NCI-H1436 (cell line): Measurements from ENCODE around the gene HAO2.
"Not testable (repeated sequence)": the region's sequence is repeated elsewhere in the genome, so short reads cannot be mapped to it uniquely, and the experiment has no call there.

Experiments used
- DNase-seq: peaks from one replicate; lab custom pipeline; 2025; lab: John Stamatoyannopoulos, UW

The HAO2 gene

DNA sequence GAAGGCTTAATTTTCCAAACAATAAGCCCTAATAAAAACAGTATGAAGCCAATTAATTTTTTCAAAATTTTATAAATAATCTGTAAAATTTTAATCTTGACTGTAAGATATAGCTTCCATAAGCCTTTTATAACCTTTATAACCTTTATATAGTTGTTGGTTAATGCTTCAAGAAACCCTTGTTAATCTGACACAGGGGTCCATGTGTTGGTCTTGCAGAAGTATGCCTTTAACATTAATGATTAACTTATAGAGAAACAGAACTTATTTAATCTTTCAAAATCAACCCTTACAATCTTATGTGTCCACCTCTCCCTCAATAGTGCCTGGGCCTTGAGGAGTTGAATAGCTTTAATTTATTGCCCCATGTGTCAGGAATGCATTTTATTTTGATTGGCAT is 23.2 kb upstream of the HAO2 start:
- DNase-seq: no peak

GRCh38 chr1:119347858-119348257 is 20.7 kb upstream of the HAO2 start:
- no peak for DNase-seq

DNA sequence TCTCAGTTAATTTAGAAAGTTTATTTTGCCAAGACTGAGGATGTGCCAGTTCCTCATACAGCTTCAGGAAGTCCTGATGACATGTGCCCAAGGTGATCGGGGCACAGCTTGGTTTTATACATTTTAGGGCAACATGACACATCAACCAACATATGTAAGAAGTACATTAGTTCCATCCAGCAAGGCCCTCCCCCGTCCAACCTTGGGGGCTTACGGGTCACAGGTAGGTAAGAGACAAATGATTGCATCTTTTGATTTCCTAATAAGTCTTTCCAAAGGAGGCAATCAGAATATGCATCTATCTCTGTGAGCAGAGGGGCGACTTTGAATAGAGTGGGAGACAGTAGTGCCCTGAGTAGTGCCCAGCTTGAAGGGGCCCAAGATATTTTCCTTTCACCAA is 19.6 kb upstream of the HAO2 start:
- no peak for DNase-seq

GRCh38 chr1:119350866-119351265 is 17.7 kb upstream of the HAO2 start:
- not testable (repeated sequence) for DNase-seq

GRCh38 chr1:119351997-119352396 is 16.6 kb upstream of the HAO2 start:
- no peak for DNase-seq

GRCh38 chr1:119353836-119354235 is 14.7 kb upstream of the HAO2 start:
- DNase-seq: no peak

DNA sequence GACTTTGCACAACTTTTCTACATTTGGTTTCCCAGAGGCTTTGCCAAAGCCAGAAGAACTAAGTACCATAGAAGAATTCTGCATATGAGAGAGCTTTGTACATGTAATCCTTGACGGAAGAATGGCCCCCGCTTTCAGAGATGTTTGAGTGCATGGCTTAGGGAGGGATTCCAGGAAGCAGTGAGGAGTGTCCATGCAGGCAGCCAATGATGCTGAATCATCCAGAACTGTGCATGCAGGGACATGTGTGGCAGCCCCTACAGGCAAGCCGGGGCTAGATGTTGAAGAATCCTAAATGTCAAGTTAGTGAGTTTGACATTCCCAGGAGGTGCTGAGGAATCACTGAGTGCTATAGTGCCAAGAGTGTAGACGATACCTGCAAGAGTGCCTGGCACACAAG is 9.9 kb upstream of the HAO2 start:
- DNase-seq: no peak

DNA sequence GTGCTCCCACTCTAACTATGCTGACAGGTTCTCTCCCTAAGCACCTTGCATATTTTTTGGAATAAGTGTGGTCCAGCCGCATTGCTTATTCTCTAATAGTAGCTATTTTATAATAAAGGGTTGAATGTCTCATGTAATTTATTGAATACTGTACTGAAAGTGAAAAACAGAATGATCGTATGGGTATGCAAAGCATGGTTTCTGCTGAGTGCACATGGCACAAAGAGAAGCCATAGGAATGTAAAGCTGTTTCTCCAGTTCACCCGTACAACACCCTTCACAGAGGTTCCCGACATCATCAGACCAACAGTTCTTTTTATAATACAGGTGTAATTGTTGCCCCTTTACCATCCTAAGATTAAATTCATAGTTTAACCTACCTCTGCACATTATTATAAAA is 8.9 kb upstream of the HAO2 start:
- DNase-seq: no peak

DNA sequence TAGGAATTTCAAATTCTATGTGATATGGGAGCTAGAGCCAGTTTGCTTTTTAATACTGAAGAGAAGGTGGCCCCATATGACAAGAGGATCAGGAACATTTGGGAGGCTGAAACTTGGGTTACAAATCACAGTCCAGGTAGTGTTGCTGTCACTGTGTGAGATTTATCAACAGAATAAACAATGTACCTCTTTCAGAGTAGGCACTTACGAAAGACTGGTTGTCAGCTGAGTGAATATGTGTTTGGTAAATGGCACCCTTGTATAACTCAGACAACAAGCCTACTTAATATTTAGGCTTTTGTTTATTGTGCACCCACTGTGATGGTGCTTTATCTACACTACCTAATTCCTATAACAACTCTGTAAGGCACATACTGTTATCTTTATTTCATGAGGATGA is 7.4 kb upstream of the HAO2 start:
- no peak for DNase-seq

- no peak for DNase-seq
Measured at GRCh38 chr1:119361620-119362344, 6.8 kb upstream of the HAO2 start.

DNA sequence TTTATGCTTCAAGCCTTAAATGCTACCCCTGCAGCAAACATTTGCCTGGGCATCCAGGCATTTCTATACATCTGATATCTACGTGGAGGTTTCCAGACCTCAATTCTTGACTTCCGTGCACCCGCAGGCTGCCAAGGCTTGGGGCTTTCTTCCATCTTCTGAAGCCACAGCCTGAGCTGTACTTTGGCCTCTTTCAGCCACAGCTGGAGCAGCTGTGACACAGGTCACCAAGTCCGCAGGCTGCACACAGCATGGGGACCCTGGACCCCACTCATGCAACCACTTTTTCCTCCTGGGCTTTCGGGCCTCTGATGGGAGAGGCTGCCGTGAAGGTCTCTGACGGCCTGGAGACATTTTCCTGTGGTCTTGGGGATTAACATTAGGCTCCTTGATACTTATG is 5.4 kb upstream of the HAO2 start:
- no peak for DNase-seq

DNA sequence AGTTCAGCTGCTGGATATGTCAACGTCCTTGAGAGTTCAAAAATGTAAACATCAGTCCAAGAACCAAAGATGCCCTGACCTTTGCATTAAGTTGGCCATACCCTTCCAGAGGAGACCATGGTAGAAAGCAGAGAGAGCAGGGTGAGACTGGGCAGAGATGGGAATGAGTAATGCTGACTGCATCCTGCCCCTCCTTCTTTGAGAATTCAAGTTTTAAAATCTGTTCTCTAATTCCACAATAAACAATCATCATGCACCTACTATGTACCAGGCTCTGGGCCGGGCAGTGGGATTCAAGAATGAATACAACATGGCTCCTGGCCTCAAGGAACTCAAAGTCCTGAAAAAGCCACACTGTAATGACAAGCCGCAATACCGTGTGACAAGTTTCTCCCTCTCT is 3.9 kb upstream of the HAO2 start:
- no peak for DNase-seq

DNA sequence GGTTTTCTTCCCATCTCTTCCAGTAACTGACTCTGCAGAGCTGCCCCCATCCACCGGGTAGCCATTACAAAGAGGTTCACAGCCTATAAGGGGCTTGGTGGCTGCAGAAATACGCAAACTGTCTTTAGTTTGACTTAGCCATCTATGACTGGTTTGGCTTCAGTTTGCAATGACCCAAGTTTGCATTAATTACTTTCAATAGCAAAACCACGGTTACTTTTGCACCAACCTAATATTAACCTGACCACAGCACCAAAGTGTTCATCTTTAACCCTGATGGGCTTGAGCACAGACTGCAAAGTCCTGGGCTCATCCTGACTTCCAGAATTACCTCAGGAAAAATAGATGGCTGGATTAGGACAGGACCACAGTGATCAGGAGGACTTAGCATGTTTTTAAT is 2.2 kb upstream of the HAO2 start:
- no peak for DNase-seq

DNA sequence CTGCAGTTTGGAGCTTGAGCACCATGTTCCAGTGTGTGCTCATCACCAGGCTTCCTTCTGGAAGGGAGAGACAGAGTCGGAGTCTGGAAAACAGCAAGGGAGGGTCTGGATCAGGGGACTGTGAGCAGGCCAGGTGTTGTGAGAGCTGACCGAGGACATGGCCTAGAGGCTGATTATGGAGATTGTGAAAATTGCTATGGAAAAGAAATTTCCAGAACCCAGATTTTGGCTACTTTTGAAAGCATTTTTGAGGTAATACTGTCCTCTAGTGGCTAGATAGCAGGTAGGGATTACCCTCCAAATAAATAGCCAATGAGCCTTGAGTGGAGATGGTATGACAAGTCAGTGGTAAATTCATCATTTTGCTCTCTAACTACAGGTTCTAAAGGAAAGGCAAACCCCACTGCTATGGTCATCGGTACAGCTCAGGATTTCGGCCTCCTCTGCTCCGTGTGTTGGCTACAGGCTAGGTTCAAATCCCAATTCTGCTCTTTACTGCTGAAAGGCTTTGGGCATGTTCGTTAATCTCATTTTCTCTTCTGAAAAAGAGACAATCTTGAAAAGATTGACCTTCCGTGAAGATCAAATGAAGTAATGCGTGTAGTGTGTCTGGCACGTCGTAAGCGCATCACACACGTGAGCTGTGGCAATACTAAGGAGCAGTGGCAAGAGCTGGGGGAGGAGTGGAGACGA is 1.0 kb upstream of the HAO2 start:
- no peak for DNase-seq

GRCh38 chr1:119370748-119371147 is 2.2 kb downstream of the HAO2 start:
- no peak for DNase-seq

DNA sequence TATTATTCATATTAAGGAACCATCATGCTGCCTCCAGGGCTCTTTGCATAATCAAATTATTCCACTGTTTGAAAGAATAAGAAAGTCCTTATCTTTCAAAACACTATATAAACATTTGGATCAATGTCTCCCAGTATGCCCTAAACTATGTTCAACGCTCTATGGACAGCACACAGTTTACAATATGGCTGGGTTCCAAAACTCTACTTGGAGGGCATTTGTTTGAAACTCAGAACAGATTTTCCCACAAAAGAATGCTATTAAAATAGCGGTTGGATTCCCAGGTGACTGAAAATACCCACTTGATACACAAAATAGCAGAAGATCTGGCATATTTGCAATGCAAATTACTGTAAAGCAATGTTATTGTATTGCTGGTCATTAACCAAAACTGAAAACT is 3.2 kb downstream of the HAO2 start:
- no peak for DNase-seq

GRCh38 chr1:119372503-119373086 is 4.0 kb downstream of the HAO2 start:
- no peak for DNase-seq

DNA sequence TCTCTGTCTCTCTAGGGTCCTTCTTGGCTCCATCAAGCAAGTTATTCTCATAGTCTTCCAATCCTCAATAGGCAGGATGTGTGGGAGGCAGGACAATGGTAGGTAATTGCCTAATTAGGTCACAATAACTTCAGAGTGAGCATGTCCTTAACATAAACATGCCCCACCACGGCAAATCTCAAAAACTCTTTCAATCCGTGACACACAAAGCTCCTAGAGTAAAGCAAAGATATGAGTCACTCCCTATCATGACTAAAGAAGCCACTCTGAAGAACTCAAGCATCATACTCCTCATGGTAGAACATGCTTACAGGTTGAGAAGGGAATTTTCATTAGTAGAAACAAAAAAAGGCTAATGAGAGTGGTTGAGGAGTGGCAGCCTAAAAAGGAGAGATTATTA is 4.9 kb downstream of the HAO2 start:
- no peak for DNase-seq

DNA sequence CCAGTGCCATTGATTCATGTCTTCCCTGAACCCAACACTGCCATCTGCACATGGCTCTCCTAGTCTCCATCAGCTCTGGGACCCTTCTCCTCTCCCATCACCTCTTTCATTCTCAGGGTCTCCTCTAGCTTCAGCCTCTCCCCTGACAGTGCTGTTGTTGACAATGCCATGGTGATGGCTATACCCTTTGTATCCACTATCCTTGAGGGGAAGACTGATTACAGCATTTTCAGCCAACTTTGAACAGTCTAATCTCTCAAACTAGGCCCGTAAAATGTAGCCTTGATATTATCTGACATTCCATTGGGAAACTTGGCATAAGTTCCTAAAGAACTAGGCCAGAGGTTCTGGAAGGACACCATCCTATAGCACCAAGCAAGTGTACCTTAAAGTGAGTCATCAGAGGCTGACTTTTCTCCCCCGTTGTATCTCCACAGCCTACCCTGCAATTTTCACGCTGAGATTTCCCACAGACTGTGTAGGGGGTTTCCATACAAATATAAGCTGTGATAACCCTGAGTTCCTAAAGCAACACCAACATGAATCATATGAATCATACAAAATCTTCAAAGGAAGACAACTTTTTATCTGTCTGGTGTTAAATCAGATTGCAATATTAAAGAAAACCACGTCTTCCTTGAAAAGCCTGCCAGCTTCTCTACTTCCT is 5.8 kb downstream of the HAO2 start:
- no peak for DNase-seq

DNA sequence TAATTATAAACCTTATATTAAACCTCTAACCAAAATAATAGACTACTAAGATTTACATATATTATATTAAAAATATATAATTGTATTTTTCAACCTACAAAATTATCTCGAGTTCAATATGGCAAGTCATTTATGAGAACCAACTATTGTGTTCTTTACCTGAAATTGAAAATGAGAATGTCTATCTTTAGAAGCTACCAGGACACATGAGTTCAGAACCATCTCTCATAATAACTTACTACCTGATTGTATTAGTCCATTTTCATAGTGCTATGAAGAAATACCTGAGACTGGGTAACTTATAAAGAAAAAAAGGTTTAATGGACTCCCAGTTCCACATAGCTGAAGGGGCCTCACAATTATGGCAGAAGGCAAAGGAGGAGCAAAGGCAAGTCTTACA is 6.8 kb downstream of the HAO2 start:
- no peak for DNase-seq

GRCh38 chr1:119376594-119376993 is 8.0 kb downstream of the HAO2 start:
- no peak for DNase-seq

GRCh38 chr1:119377594-119377993 is 9.0 kb downstream of the HAO2 start:
- DNase-seq: not testable (repeated sequence)

- no peak for DNase-seq
Measured at GRCh38 chr1:119379117-119379516, 10.5 kb downstream of the HAO2 start.
